Epithelial cell of esophagus (primary cell): ENCODE results near the gene MS4A14.
"Not testable (repeated sequence)": the region's sequence is repeated elsewhere in the genome, so short reads cannot be mapped to it uniquely, and the experiment has no call there.

Experiments
- DNase-seq: peaks from one replicate; pipeline ENCODE4 v3.0.0; 2010; ENCODE audit warnings: low read depth
- H3K4me3 ChIP-seq: 2 replicates; pipeline ENCODE4 v1.5.1; 2011; ENCODE audit warnings: mild to moderate bottlenecking, low read length, control low read depth
- TF ChIP-seq, protein P1 (sequence below): IDR thresholded peaks from 2 replicates; pipeline ENCODE4 v1.5.1; 2011; ENCODE audit warnings: low read depth, mild to moderate bottlenecking, low read length, control low read depth, inconsistent platforms; ENCODE audit not compliant: insufficient read depth; ENCODE audit errors: missing control alignments

MS4A14 gene

DNA sequence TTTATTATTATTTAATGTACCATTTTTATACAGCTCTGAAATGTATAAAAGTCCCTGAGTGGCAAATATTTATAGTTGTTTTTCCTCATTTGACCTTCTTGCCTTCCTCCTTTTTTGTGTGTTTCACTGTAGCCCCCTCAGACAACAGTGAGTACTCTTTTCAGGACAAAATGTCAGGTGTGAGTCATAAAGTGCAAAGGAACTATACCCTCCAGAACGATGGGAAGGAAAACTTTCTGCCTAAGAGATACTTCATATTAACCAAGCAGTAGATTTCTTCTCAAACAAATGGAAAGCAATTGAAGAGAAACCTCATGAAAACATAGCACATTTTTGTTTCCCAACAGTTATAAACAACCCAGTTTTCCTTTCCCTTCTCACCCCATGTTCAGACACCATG lies 34.0 kb upstream of the MS4A14 start:
- DNase-seq: no peak
- TF ChIP-seq, protein P1, sequence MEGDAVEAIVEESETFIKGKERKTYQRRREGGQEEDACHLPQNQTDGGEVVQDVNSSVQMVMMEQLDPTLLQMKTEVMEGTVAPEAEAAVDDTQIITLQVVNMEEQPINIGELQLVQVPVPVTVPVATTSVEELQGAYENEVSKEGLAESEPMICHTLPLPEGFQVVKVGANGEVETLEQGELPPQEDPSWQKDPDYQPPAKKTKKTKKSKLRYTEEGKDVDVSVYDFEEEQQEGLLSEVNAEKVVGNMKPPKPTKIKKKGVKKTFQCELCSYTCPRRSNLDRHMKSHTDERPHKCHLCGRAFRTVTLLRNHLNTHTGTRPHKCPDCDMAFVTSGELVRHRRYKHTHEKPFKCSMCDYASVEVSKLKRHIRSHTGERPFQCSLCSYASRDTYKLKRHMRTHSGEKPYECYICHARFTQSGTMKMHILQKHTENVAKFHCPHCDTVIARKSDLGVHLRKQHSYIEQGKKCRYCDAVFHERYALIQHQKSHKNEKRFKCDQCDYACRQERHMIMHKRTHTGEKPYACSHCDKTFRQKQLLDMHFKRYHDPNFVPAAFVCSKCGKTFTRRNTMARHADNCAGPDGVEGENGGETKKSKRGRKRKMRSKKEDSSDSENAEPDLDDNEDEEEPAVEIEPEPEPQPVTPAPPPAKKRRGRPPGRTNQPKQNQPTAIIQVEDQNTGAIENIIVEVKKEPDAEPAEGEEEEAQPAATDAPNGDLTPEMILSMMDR: no peak
- H3K4me3 ChIP-seq: no peak overlapping the region

DNA sequence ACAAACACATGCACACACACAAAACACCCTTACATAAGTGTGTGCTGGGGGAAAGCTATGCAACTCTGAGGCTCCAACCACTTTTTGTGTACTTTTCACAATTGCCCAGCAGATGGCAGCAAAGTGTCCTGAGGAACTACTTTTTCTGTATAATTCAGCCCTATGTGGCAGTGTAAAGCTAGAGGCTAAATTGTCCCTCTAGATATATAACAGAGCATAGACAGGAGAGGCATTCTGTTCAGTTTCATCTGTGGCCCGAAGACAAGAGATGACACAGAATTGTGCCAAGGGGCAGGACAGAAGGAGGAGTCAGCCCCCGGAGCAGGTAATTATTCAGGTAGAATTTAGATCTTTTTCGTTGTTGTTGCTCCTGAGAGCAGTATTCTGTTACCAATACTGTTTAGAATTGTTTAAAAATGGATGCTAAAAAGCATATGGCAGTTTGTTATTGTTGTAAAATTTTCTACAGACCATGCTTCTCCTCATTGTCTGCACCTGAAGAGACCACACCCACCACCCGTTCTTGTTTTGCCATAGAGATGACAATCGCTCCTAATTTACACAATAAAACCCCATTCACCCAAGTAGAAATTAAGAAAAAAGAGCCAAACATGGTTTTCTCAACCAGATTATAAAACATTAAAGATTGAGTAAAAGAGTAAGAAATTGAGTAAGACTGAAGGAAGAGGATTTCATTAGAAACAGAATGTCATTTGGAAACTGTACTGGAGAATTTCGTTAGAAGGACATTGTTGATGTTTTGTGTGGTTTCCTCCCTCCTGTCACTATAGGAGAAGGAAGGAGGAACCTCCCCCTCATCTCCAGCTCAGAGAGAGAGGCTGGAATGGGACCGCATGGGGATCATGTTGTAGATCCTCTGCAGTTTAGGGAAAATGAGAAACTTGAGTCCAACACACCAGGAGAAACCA lies 32.5 kb upstream of the MS4A14 start:
- H3K4me3 ChIP-seq: no peak overlapping the region
- TF ChIP-seq, protein P1: peak; percentile 81

DNA sequence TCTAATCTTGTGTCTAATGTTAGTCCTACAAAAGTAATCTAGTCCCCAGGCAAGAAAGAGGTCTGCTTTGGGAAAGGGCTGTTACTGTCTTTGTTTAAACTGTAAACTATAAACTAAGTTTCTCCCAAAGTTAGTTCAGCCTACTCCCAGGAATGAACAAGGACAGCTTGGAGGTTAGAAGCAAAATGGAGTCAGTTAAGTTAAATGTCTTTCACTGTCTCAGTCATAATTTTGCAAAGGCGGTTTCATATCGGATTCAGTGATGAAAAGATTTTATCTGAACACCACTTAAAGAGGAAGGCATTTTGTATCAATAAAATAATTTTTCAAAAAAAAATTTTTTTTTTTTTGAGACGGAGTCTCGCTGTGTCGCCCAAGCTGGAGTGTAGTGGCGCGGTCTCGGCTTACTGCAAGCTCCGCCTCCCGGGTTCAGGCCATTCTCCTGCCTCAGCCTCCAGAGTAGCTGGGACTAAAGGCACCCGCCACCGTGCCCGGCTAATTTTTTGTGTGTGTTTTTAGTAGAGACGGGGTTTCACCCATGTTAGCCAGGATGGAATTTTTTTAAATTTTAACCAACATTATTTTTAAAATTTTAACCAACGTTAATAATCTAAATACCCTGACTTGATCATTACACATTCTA lies 29.9 kb upstream of the MS4A14 start:
- DNase-seq, H3K4me3 ChIP-seq: not testable (repeated sequence)

More for the DNA sequence above, 32.5 kb upstream of the MS4A14 start:
- peak; percentile 59 for DNase-seq

DNA sequence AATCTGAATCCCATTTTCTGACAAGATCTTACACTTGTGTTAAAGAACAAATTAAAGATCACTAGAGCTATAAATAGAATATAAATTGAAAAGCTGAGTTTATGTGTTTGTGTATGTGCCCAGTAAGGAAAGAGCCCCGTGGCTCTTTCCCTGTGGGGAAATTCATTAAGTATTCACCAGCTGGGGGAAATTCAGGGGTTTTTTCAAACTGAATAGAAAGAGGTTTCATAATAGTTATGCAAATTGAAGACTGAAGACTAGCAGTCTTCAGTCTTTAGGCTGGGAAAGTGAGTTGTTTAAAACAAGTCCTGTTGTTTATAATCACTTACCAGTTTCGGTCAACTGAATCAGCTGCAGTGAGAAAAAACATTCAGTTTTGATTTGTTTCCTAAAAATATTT lies 29.2 kb upstream of the MS4A14 start:
- no peak overlapping the region for H3K4me3 ChIP-seq
- TF ChIP-seq, protein P1: no peak
- no peak for DNase-seq

GRCh38 chr11:60367896-60368295 lies 28.4 kb upstream of the MS4A14 start:
- TF ChIP-seq, protein P1: no peak
- no peak for DNase-seq
- H3K4me3 ChIP-seq: no peak overlapping the region

DNA sequence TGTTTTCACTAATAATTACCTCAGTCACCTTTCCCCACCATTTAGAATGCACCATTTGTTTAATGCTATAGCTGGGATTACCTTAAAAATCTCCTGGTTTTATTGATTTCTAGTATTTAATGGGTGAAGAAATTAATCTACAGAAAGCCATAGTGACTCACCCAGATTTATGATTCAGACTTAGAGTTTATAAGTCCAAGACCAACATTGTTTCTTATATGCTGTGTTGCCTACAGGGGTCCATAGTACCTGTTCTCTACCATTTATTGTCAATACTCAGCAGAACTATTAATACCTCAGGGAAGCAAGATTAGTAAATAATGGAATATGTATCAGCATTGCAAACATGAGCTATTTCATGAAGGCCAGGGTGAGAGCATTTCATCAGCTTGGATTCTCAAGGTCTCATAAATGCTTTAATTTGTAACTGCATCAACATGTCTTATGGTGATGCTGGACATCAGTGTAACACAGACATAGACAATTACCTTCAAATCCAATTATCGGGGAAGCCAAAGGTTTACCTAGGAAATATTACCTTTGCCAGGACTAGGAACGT lies 25.9 kb upstream of the MS4A14 start:
- no peak overlapping the region for H3K4me3 ChIP-seq
- peak; percentile 9 for DNase-seq
- TF ChIP-seq, protein P1: no peak

DNA sequence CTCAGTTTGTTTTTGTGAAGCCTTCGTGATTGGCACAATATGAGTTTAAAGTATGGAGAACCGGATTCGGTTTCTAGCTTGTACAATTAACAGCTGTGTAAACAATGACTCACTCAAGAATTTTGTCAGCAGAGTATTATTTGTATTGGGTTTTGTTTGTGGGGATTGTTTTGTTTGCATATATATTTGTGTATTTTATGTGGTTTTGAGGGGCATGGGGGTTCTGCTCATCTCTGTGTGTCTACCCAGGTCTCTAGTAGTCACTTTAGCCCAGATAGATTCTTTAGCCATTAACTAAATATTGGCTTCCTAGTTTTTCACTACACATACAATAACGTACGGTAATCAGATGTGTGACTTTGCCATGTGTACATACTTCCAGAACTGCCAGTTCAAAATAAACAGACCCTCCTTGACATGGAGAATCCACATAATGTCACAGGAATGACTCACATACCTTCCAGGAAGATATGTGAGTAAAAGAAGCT lies 25.4 kb upstream of the MS4A14 start:
- TF ChIP-seq, protein P1: no peak
- H3K4me3 ChIP-seq: no peak overlapping the region
- peak; percentile 69 for DNase-seq
